Islet precursor cell (in vitro differentiated cells): ENCODE data around the gene ST8SIA5.
A peak's percentile ranks its signal among the peaks of the same experiment; 100 is the strongest.

Experiments used
- DNase-seq: peaks from one replicate; pipeline ENCODE4 v3.0.0-alpha.2; 2018

Gene ST8SIA5

GRCh38 chr18:46705521-46705920 is 51.3 kb downstream of the ST8SIA5 start:
- DNase-seq: peak; percentile 73

GRCh38 chr18:46704816-46705215 is 52.0 kb downstream of the ST8SIA5 start:
- no peak for DNase-seq

- no peak for DNase-seq
Observed at GRCh38 chr18:46704189-46704588, 52.7 kb downstream of the ST8SIA5 start.

GRCh38 chr18:46702471-46702870 is 54.4 kb downstream of the ST8SIA5 start:
- no peak for DNase-seq

GRCh38 chr18:46700066-46700824 is 56.6 kb downstream of the ST8SIA5 start:
- no peak for DNase-seq

- no peak for DNase-seq
Observed at GRCh38 chr18:46696702-46697101, 60.2 kb downstream of the ST8SIA5 start.

- DNase-seq: no peak
Observed at GRCh38 chr18:46696268-46696667, 60.6 kb downstream of the ST8SIA5 start.

GRCh38 chr18:46693996-46694395 is 62.9 kb downstream of the ST8SIA5 start:
- no peak for DNase-seq

- DNase-seq: no peak
Observed at GRCh38 chr18:46688853-46689525, 67.9 kb downstream of the ST8SIA5 start.

GRCh38 chr18:46686186-46686585 is 70.7 kb downstream of the ST8SIA5 start:
- no peak for DNase-seq

- DNase-seq: no peak
Observed at GRCh38 chr18:46683252-46683651, 73.6 kb downstream of the ST8SIA5 start.

- DNase-seq: no peak
Observed at GRCh38 chr18:46680784-46681695, 75.8 kb downstream of the ST8SIA5 start.

GRCh38 chr18:46679846-46680598 is 76.8 kb downstream of the ST8SIA5 start:
- no peak for DNase-seq

- no peak for DNase-seq
Observed at GRCh38 chr18:46678785-46679399, 78.0 kb downstream of the ST8SIA5 start.

- no peak for DNase-seq
Observed at GRCh38 chr18:46678041-46678440, 78.8 kb downstream of the ST8SIA5 start.

- DNase-seq: no peak
Observed at GRCh38 chr18:46677611-46678010, 79.2 kb downstream of the ST8SIA5 start.

GRCh38 chr18:46676182-46676835 is 80.5 kb downstream of the ST8SIA5 start:
- DNase-seq: no peak

GRCh38 chr18:46675112-46675511 is 81.7 kb downstream of the ST8SIA5 start:
- DNase-seq: no peak

- no peak for DNase-seq
Observed at GRCh38 chr18:46672062-46672970, 84.5 kb downstream of the ST8SIA5 start.

- DNase-seq: no peak
Observed at GRCh38 chr18:46668694-46669093, 88.2 kb downstream of the ST8SIA5 start.

GRCh38 chr18:46668135-46668534 is 88.7 kb downstream of the ST8SIA5 start:
- no peak for DNase-seq
